Naive thymus-derived CD4-positive, alpha-beta T cell (primary cell): ENCODE data around the gene UGT1A6. TPM values are rescaled to one million over a fixed set of nuclear protein-coding genes. Genes with fewer than 3 reads are reported as not detected.

Experiments
- ATAC-seq: fragments of 150-1000 bp; cut with Tn5 transposase; 2 replicates; pipeline ENCODE4 v1.10.0; 2021; ENCODE audit warnings: mild to moderate bottlenecking, moderate library complexity
- CTCF ChIA-PET: fragments of 350-600 bp; sonication (Branson Sonifier 250); formaldehyde crosslinking; loops from one replicate; lab custom pipeline; 2021; ENCODE audit warnings: antibody characterized with exemption; lab: Charles Lee
- POLR2A ChIA-PET: fragments of 350-600 bp; sonication (Branson Sonifier 250); formaldehyde crosslinking; loops from one replicate; lab custom pipeline; 2021; ENCODE audit warnings: antibody characterized with exemption, inconsistent platforms; lab: Charles Lee
- DNase-seq, 9 donors: peaks; one replicate each; pipeline versions ENCODE4 v3.0.0 to v3.0.0-alpha.2; 2020 to 2022; ENCODE audit warnings: mixed read lengths in 1 of 9
- H3K27ac ChIP-seq: one replicate; pipeline ENCODE4 v1.7.0; 2013; ENCODE audit warnings: mild to moderate bottlenecking, low read depth, low read length, moderate library complexity
- H3K27me3 ChIP-seq, 2 donors: one replicate each; pipeline ENCODE4 v1.7.0; 2013; ENCODE audit warnings: low read length in 2 of 2, mild to moderate bottlenecking in 2 of 2, moderate library complexity in 2 of 2; ENCODE audit not compliant: control insufficient read depth in 2 of 2, insufficient read depth in 2 of 2
- H3K36me3 ChIP-seq, 3 experiments: 1 replicate in 2 of 3; 2 replicates in 1 of 3; pipeline ENCODE4 v1.7.0; 2013; ENCODE audit warnings: low read length in 3 of 3, mild to moderate bottlenecking in 3 of 3, moderate library complexity in 1 of 3; ENCODE audit not compliant: insufficient read depth in 3 of 3, control insufficient read depth in 2 of 3
- H3K4me1 ChIP-seq, 2 donors: one replicate each; pipeline ENCODE4 v1.7.0; 2013; ENCODE audit warnings: low read length in 2 of 2, mild to moderate bottlenecking in 2 of 2, moderate library complexity in 1 of 2; ENCODE audit not compliant: control insufficient read depth in 2 of 2, insufficient read depth in 2 of 2
- H3K4me3 ChIP-seq: 2 replicates; pipeline ENCODE4 v1.7.0; 2013; ENCODE audit warnings: mild to moderate bottlenecking, low read length
- H3K9me3 ChIP-seq, 3 experiments: 1 replicate in 2 of 3; 2 replicates in 1 of 3; pipeline ENCODE4 v1.7.0; 2013; ENCODE audit warnings: low read length in 3 of 3; ENCODE audit not compliant: control insufficient read depth in 2 of 3
- H3K27ac Mint-ChIP-seq, 9 donors: one replicate each; pipeline ENCODE4 v1.8.0; 2020 to 2022; ENCODE audit warnings: mixed read lengths in 9 of 9, mild to moderate bottlenecking in 8 of 9, moderate library complexity in 5 of 9, inconsistent platforms in 2 of 9
- H3K27me3 Mint-ChIP-seq, 5 donors: one replicate each; pipeline ENCODE4 v1.8.0; 2021 to 2022; ENCODE audit warnings: mixed read lengths in 5 of 5, mild to moderate bottlenecking in 1 of 5
- H3K36me3 Mint-ChIP-seq, 5 donors: one replicate each; pipeline ENCODE4 v1.8.0; 2020 to 2022; ENCODE audit warnings: mixed read lengths in 5 of 5, mild to moderate bottlenecking in 3 of 5, inconsistent platforms in 1 of 5
- H3K4me1 Mint-ChIP-seq, 7 donors: one replicate each; pipeline ENCODE4 v1.8.0; 2020 to 2022; ENCODE audit warnings: mixed read lengths in 7 of 7, mild to moderate bottlenecking in 3 of 7, inconsistent platforms in 1 of 7
- H3K4me3 Mint-ChIP-seq, 10 donors: one replicate each; pipeline ENCODE4 v1.8.0; 2020 to 2022; ENCODE audit warnings: mild to moderate bottlenecking in 10 of 10, mixed read lengths in 10 of 10, moderate library complexity in 6 of 10, inconsistent platforms in 2 of 10
- H3K9me3 Mint-ChIP-seq, 11 donors: one replicate each; pipeline ENCODE4 v1.8.0; 2020 to 2022; ENCODE audit warnings: mixed read lengths in 11 of 11, mild to moderate bottlenecking in 4 of 11, inconsistent platforms in 1 of 11, moderate library complexity in 1 of 11
- intact Hi-C, 2 donors: fragments of 100-400 bp; cut with micrococcal nuclease; formaldehyde crosslinking; loops; one replicate each; pipeline ENCODE4 v1.15.1; 2023
- polyA plus RNA-seq, 2 donors: library from polyadenylated mRNA; unstranded; fragments of 300-500 nt; fragmentation: Illumina TruSeq; gene quantifications; one replicate each; pipeline ENCODE4 v1.2.3, GENCODE V29; 2021
- total RNA-seq, 6 experiments: library from RNA in 5 of 6; stranded (reverse) in 5 of 6; gene quantifications; 1 replicate in 5 of 6; 2 replicates in 1 of 6; pipeline ENCODE4 v1.2.3 and lab custom pipeline; 2021 to 2026

Gene UGT1A6
- total and polyA plus RNA-seq, 7 experiments from 2014 or later, result not detected

DNA sequence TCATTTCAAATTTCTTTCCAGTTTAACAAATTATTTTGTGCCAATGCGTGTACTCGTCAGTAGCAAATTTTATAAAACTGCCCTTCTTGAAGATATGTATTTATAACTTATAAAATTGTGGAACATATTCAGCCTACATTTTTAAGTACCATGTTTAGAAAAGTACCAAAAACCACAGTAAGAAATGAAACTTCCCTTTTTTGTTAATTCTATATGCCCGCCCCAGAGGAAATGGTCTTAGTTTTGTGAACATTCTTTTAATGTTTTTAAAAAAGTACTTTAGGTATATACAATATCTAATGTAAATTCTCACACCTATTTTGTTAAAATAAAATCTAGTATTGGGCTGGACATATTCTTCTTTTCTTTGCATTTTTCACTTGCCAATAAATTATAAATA lies 19.8 kb upstream of the UGT1A6 start:
- ChIA-PET CTCF (no interaction called here), POLR2A (no interaction called here)
- no peak for ATAC-seq
- Mint-ChIP-seq H3K27ac (no peak overlapping the region), H3K36me3 (no peaks in the 10 kb centered on the region), H3K27me3 (peaks cover 19 to 61% (median 34%) of the 10 kb centered on the region in 5 donors), H3K9me3 (peaks cover 0 to 22% (median 6%) of the 10 kb centered on the region in 11 donors), H3K4me1 (no peaks in the 10 kb centered on the region), H3K4me3 (no peak overlapping the region)
- Histone ChIP-seq H3K36me3 (no peaks in the 10 kb centered on the region), H3K4me3 (no peak overlapping the region), H3K27ac (no peak overlapping the region), H3K4me1 (no peaks in the 10 kb centered on the region), H3K9me3 (no peaks in the 10 kb centered on the region), H3K27me3 (no peaks in the 10 kb centered on the region)
- intact Hi-C loops, result no loop called here
- DNase-seq, result no peak

DNA sequence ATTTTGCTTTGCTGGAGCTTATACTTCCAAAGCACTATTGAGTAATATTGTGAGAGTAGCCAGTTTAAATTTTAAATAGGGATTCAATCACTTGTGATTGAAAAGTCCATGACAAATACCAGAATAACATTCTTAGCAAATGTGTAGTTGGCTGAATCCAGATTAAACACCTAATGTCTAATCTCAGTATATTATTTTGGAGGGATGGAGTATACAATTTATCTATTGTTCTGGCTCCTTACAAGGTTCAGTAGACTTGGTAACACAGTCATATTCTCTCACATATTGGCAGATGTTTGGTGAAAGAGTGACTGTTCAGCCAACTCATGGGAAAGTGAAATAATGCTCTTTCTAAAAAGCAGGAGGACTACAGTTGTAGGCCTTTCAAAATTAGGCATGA lies 18.8 kb upstream of the UGT1A6 start:
- Histone ChIP-seq H3K4me3 (no peak overlapping the region), H3K36me3 (no peaks in the 10 kb centered on the region), H3K27ac (no peak overlapping the region), H3K9me3 (no peaks in the 10 kb centered on the region), H3K27me3 (no peaks in the 10 kb centered on the region), H3K4me1 (no peaks in the 10 kb centered on the region)
- Mint-ChIP-seq H3K4me3 (no peak overlapping the region), H3K27ac (no peak overlapping the region), H3K36me3 (no peaks in the 10 kb centered on the region), H3K27me3 (peaks cover 25 to 54% (median 32%) of the 10 kb centered on the region in 5 donors), H3K9me3 (peaks cover 0 to 13% (median 0%) of the 10 kb centered on the region in 11 donors), H3K4me1 (no peaks in the 10 kb centered on the region)
- DNase-seq, result no peak
- intact Hi-C loops, result no loop called here
- ATAC-seq, result no peak
- CTCF ChIA-PET, result no interaction called here
- POLR2A ChIA-PET, result no interaction called here

DNA sequence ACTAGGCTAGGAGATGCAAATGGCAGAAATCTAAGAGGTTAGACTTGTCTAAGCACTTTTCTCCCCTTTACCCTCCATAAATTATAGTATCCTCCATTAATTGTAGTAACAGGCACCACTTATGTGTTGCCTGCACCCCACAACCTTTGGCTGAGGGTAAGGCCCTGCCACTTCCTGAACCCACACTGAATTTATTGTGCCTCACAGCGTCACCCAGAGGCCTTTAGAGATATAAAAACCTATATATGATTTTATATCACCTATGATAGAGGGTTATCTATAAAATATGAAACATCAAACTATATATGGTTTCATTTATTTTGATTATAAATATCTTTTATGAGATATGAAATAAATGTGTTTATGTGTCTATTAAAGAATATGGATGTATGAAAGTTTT lies 18.4 kb upstream of the UGT1A6 start:
- no peaks in the 10 kb centered on the region for H3K4me1 Mint-ChIP-seq

DNA sequence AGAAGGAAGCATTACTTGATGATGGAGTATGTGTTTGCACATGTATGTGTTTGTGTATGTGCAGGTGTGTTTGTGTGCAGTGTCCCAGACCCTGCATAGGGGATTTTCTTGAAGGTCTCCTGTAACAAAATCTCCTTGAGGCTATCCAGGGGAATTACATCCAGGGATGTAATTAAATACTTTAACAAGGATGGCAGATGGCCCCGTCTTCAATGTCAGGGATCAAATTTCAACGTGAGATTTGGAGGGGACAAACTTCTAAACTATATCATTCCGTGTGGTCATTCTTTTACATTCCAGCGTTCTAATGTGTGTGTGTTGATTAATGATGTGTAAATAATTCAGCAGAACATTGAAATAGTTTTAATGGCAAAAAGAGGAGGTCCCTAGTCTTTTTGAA lies 17.7 kb upstream of the UGT1A6 start:
- no peaks in the 10 kb centered on the region for H3K27me3 ChIP-seq
- no peak overlapping the region for H3K27ac ChIP-seq
- H3K4me3 Mint-ChIP-seq, result no peak overlapping the region
- ChIA-PET POLR2A (no interaction called here), CTCF (no interaction called here)
- H3K9me3 ChIP-seq, result no peaks in the 10 kb centered on the region
- H3K4me3 ChIP-seq, result no peak overlapping the region
- H3K27ac Mint-ChIP-seq, result no peak overlapping the region
- no peak for ATAC-seq
- H3K4me1 Mint-ChIP-seq, result no peaks in the 10 kb centered on the region
- H3K4me1 ChIP-seq, result no peaks in the 10 kb centered on the region
- no peaks in the 10 kb centered on the region for H3K36me3 ChIP-seq
- peaks cover 28 to 59% (median 35%) of the 10 kb centered on the region in 5 donors for H3K27me3 Mint-ChIP-seq
- DNase-seq, result no peak
- H3K36me3 Mint-ChIP-seq, result no peaks in the 10 kb centered on the region
- intact Hi-C loops, result no loop called here
- peaks cover 0 to 9% (median 0%) of the 10 kb centered on the region in 11 donors for H3K9me3 Mint-ChIP-seq

More for the DNA sequence above, 18.4 kb upstream of the UGT1A6 start:
- no peaks in the 10 kb centered on the region for H3K36me3 Mint-ChIP-seq
- no peak overlapping the region for H3K4me3 Mint-ChIP-seq
- no peaks in the 10 kb centered on the region for H3K36me3 ChIP-seq
- H3K27ac ChIP-seq, result no peak overlapping the region
- ChIA-PET CTCF (no interaction called here), POLR2A (no interaction called here)
- no peak overlapping the region for H3K4me3 ChIP-seq
- no peaks in the 10 kb centered on the region for H3K4me1 ChIP-seq
- intact Hi-C loops, result no loop called here
- no peaks in the 10 kb centered on the region for H3K9me3 ChIP-seq
- no peak for ATAC-seq
- H3K27me3 ChIP-seq, result no peaks in the 10 kb centered on the region
- no peak overlapping the region for H3K27ac Mint-ChIP-seq
- DNase-seq, result no peak
- peaks cover 26 to 55% (median 32%) of the 10 kb centered on the region in 5 donors for H3K27me3 Mint-ChIP-seq
- peaks cover 0 to 9% (median 0%) of the 10 kb centered on the region in 11 donors for H3K9me3 Mint-ChIP-seq

DNA sequence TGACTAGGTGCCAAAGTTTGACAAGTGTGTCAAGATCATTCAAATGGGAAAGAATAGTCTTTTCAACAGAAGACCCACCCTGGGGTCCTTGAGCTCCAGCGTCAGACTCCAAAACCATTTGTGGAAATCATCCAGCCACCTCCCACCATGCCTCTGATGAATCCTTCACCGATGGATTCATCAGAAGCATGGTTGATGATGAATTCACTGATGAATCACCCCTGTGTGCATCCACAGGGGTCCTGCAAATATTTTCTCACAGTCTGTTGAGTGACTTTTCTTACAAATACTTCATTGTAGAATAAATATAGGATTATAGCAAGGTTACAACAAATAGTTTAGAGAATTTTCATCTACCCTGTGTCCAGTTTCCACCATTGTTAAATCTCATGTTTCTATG lies 16.6 kb upstream of the UGT1A6 start:
- H3K36me3 ChIP-seq, result no peaks in the 10 kb centered on the region
- no peak overlapping the region for H3K4me3 ChIP-seq
- no peak overlapping the region for H3K27ac Mint-ChIP-seq
- no peak overlapping the region for H3K27ac ChIP-seq
- peaks cover 0 to 2% (median 0%) of the 10 kb centered on the region in 11 donors for H3K9me3 Mint-ChIP-seq
- no peaks in the 10 kb centered on the region for H3K9me3 ChIP-seq
- H3K27me3 ChIP-seq, result no peaks in the 10 kb centered on the region
- H3K27me3 Mint-ChIP-seq, result peaks cover 20 to 50% (median 28%) of the 10 kb centered on the region in 5 donors
- no peaks in the 10 kb centered on the region for H3K4me1 Mint-ChIP-seq
- intact Hi-C loops, result no loop called here
- ATAC-seq, result no peak
- ChIA-PET POLR2A (no interaction called here), CTCF (no interaction called here)
- H3K4me3 Mint-ChIP-seq, result no peak overlapping the region
- H3K4me1 ChIP-seq, result no peaks in the 10 kb centered on the region
- no peaks in the 10 kb centered on the region for H3K36me3 Mint-ChIP-seq
- DNase-seq, result no peak

DNA sequence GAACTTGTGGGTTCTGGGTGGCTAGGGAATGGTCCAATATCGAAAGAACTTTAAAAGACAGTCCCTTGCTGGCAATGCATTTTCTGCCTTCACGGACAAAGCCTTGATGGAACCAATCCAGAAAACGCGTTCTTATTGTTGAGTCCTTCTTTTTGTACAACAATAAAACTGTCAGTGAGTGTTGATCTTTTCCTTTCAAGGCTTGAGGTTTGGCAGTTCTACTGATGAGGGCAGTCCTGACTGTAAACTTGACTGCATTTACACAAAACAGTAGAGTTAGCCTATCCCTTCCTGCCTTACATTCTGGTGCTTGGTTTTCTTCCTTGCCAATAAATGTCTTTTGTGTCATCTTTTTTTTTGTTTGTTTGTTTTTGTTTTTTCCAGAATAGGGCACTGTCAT lies 13.5 kb upstream of the UGT1A6 start:
- Histone ChIP-seq H3K27me3 (no peaks in the 10 kb centered on the region), H3K36me3 (no peaks in the 10 kb centered on the region), H3K27ac (no peak overlapping the region), H3K4me3 (no peak overlapping the region), H3K9me3 (no peaks in the 10 kb centered on the region), H3K4me1 (no peaks in the 10 kb centered on the region)
- ChIA-PET POLR2A (no interaction called here), CTCF (no interaction called here)
- intact Hi-C loops, result no loop called here
- Mint-ChIP-seq H3K4me1 (no peaks in the 10 kb centered on the region), H3K27me3 (peaks cover 9 to 31% (median 19%) of the 10 kb centered on the region in 5 donors), H3K36me3 (no peaks in the 10 kb centered on the region), H3K9me3 (peaks cover 0 to 1% (median 0%) of the 10 kb centered on the region in 11 donors), H3K4me3 (no peak overlapping the region), H3K27ac (no peak overlapping the region)
- no peak for DNase-seq
- no peak for ATAC-seq

DNA sequence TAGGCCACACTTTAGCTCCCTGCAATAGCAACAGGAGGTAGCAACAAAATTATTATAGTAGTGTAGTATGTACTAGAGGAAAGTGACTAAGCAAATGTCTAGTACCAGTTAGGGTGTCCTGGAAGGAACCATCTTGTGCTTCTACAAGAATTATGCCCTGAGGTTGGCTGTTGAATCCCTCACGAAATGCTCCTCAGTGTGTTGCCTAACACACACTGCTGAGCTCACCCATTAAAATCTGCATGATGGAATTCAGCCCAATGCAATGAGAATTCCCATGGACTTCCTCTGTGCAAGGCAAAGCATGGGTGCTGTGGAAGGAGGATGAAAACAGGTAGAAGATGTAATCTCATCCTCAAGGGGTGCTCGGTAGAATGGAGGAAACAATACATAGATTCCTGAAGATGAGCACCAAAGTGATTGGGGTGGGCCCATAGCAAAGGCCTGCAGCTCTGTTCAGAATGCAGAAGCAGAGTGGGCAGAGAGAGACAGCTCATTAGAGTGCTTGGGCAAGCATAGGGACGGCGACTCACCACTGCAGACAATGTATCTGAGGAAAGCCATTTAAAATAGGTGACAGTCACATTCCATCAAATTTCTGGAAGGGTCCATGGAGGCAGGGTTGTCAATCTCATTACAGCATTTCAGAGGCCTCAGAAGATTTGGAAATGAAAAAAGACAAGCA lies 12.2 kb upstream of the UGT1A6 start:
- no peaks in the 10 kb centered on the region for H3K36me3 Mint-ChIP-seq
- H3K9me3 ChIP-seq, result no peaks in the 10 kb centered on the region
- H3K4me3 Mint-ChIP-seq, result no peak overlapping the region
- no peak overlapping the region for H3K27ac Mint-ChIP-seq
- ATAC-seq (no peak), DNase-seq (no peak)
- no peaks in the 10 kb centered on the region for H3K4me1 Mint-ChIP-seq
- no peaks in the 10 kb centered on the region for H3K36me3 ChIP-seq
- no peak overlapping the region for H3K4me3 ChIP-seq
- POLR2A ChIA-PET, result interaction anchor here (0.7 kb wide), 1 partner anchor 9 kb away, joined by 3 read pairs; the partner anchor contains the start of gene UGT1A9
- peaks cover 0 to 1% (median 0%) of the 10 kb centered on the region in 11 donors for H3K9me3 Mint-ChIP-seq
- CTCF ChIA-PET, result no interaction called here
- intact Hi-C loops, result no loop called here
- no peaks in the 10 kb centered on the region for H3K27me3 ChIP-seq
- H3K27ac ChIP-seq, result no peak overlapping the region
- H3K4me1 ChIP-seq, result no peaks in the 10 kb centered on the region
- H3K27me3 Mint-ChIP-seq, result peaks cover 9 to 31% (median 22%) of the 10 kb centered on the region in 5 donors
